Natural killer cell (primary cell): ENCODE measurements around the gene ACSL6. TPM values are rescaled to one million over a fixed set of nuclear protein-coding genes. Genes with fewer than 3 reads are reported as not detected.

Source experiments
- ATAC-seq, 3 donors: fragments of 150-1000 bp in 2 of 3; fragments of 200-7000 bp in 1 of 3; cut with Tn5 transposase; 1 replicate in 1 of 3; 2 replicates in 2 of 3; pipeline ENCODE4 v1.10.0; 2021; ENCODE audit warnings: mild to moderate bottlenecking in 2 of 3, moderate library complexity in 2 of 3
- DNase-seq, 2 donors: peaks; one replicate each; pipeline versions ENCODE4 v3.0.0 to v3.0.0-alpha.2; 2013 to 2021; ENCODE audit warnings: mixed read lengths in 1 of 2
- H3K27ac ChIP-seq: one replicate; pipeline ENCODE4 v1.5.1; 2013; ENCODE audit warnings: mild to moderate bottlenecking, low read length
- H3K27me3 ChIP-seq: one replicate; pipeline ENCODE4 v1.6.1; 2013; ENCODE audit warnings: low read length; ENCODE audit not compliant: control insufficient read depth, insufficient read depth
- H3K36me3 ChIP-seq: one replicate; pipeline ENCODE4 v1.6.1; 2013; ENCODE audit warnings: low read length; ENCODE audit not compliant: control insufficient read depth, insufficient read depth
- H3K4me1 ChIP-seq: one replicate; pipeline ENCODE4 v1.6.1; 2013; ENCODE audit warnings: low read length; ENCODE audit not compliant: control insufficient read depth, insufficient read depth
- H3K4me3 ChIP-seq: one replicate; pipeline ENCODE4 v1.5.1; 2013; ENCODE audit warnings: low read length
- H3K9me3 ChIP-seq: one replicate; pipeline ENCODE4 v1.6.1; 2013; ENCODE audit warnings: low read length; ENCODE audit not compliant: control insufficient read depth, insufficient read depth
- H3K27ac Mint-ChIP-seq, 2 donors: one replicate each; pipeline ENCODE4 v1.8.0; 2022; ENCODE audit warnings: mild to moderate bottlenecking in 2 of 2, mixed read lengths in 2 of 2, moderate library complexity in 1 of 2
- H3K27me3 Mint-ChIP-seq, 2 donors: one replicate each; pipeline ENCODE4 v1.8.0; 2022; ENCODE audit warnings: low read depth in 2 of 2, mixed read lengths in 2 of 2
- H3K36me3 Mint-ChIP-seq: one replicate; pipeline ENCODE4 v1.8.0; 2022; ENCODE audit warnings: mixed read lengths
- H3K4me1 Mint-ChIP-seq, 2 donors: one replicate each; pipeline ENCODE4 v1.8.0; 2022; ENCODE audit warnings: mixed read lengths in 2 of 2
- H3K4me3 Mint-ChIP-seq: one replicate; pipeline ENCODE4 v1.8.0; 2022; ENCODE audit warnings: mild to moderate bottlenecking, moderate library complexity, mixed read lengths
- H3K9me3 Mint-ChIP-seq, 2 donors: one replicate each; pipeline ENCODE4 v1.8.0; 2022; ENCODE audit warnings: mixed read lengths in 2 of 2
- WGBS: methylation state at CpG from one replicate; pipeline ENCODE4 v1.1.7; 2013; ENCODE audit warnings: missing lambda C conversion rate; ENCODE audit not compliant: insufficient coverage; 5-methylcytosine and 5-hydroxymethylcytosine counted together
- intact Hi-C: fragments of 100-400 bp; cut with micrococcal nuclease; formaldehyde crosslinking; loops from one replicate; pipeline ENCODE4 v1.14.2; 2022
- total RNA-seq, 4 donors: library from RNA; stranded (reverse); fragments of 120-200 nt in 1 of 4; gene quantifications; one replicate each; pipeline versions ENCODE4 v1.2.3 to v1.2.4, GENCODE V29; 2013 to 2022
- TF ChIP-seq, protein P1 (sequence below): fragments of 200-600 bp; IDR thresholded peaks from one replicate; pipeline ENCODE4 v1.8.0; 2022; ENCODE audit warnings: antibody characterized with exemption

ACSL6 gene
- total RNA-seq, 3 donors from 2014 or later (not counting 1 experiment from before 2014, with no cell fraction given) = 2.1 to 2.2 (median 2.2) TPM

DNA sequence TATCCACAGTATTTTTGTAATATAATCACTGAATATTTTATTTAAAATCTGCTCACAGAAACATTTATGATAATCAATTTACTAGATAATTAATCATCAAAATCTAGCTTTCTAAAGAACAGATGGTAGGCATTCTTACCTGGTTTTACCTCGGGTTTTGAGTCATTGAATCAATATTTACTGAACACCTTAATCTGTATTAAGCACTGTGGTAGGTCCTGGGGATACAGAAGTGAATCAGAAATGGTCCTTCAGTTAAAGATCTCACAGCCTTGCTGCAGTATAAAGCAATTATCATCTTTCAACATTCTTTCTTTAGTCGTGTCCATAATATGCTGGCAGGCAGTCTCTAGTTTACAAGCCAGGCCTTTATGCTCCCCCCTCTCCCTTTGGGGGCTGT lies 64.0 kb downstream of the ACSL6 start:
- H3K27me3 ChIP-seq = no peaks in the 10 kb centered on the region
- Mint-ChIP-seq H3K36me3 (no peaks in the 10 kb centered on the region), H3K4me3 (no peak overlapping the region), H3K9me3 (no peaks in the 10 kb centered on the region), H3K4me1 (no peaks in the 10 kb centered on the region), H3K27ac (no peak overlapping the region), H3K27me3 (peaks cover 0 to 4% of the 10 kb centered on the region in 2 donors)
- WGBS = 40% methylated on average over 1 of the region's 2 CpGs
- H3K4me1 ChIP-seq = no peaks in the 10 kb centered on the region
- TF ChIP-seq, protein P1, sequence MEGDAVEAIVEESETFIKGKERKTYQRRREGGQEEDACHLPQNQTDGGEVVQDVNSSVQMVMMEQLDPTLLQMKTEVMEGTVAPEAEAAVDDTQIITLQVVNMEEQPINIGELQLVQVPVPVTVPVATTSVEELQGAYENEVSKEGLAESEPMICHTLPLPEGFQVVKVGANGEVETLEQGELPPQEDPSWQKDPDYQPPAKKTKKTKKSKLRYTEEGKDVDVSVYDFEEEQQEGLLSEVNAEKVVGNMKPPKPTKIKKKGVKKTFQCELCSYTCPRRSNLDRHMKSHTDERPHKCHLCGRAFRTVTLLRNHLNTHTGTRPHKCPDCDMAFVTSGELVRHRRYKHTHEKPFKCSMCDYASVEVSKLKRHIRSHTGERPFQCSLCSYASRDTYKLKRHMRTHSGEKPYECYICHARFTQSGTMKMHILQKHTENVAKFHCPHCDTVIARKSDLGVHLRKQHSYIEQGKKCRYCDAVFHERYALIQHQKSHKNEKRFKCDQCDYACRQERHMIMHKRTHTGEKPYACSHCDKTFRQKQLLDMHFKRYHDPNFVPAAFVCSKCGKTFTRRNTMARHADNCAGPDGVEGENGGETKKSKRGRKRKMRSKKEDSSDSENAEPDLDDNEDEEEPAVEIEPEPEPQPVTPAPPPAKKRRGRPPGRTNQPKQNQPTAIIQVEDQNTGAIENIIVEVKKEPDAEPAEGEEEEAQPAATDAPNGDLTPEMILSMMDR = no peak
- ATAC-seq = no peak
- H3K4me3 ChIP-seq = no peak overlapping the region
- no peak for DNase-seq
- H3K36me3 ChIP-seq = no peaks in the 10 kb centered on the region
- no peaks in the 10 kb centered on the region for H3K9me3 ChIP-seq
- H3K27ac ChIP-seq = no peak overlapping the region
- intact Hi-C loops = no loop called here

DNA sequence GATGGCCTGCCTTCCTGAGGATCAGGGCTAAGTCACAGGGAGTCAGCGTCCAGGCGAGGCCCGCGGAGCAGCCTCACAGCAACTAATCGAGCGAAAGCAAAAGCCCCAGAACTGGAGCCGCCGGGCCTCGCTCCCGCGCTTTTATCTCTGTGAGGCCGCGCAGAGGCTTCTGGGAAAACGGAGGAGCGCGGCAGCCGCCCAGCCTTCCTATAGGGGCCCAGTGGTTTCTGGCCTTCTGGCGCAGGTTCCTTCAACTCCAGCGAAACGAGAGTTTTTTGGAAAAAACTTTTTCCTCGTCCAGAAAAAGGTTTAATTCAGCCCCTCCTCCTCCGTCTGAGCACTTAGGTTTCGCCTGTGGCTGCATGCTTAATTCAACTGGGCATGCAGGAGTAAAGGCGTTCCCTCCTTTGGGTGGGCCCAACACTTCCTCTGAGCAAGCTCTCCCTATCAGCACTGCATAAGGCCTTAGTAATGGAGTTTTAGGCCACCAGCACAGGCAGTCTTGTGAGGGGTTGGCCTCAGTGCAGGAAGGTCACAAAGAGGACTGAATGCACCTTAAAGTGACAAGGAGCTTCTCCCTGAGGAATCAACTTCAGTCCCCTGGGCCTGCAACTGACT lies 65.8 kb downstream of the ACSL6 start, which contains the start of gene MEIKIN:
TSS of gene MEIKIN (minus strand) at position 113 of the 618 bp plus-strand sequence. CDS start 158 bp downstream, outside the sequence.
- Mint-ChIP-seq H3K36me3 (no peaks in the 10 kb centered on the region), H3K4me3 (no peak within 1 kb of the TSS), H3K27ac (no peak within 1 kb of the TSS), H3K27me3 (peaks cover 10 to 11% of the 10 kb centered on the region in 2 donors), H3K9me3 (no peaks in the 10 kb centered on the region), H3K4me1 (no peaks in the 10 kb centered on the region)
- TF ChIP-seq, protein P1 = no peak
- 94% methylated on average over 24 of the region's 24 CpGs for WGBS
- Histone ChIP-seq H3K4me3 (no peak within 1 kb of the TSS), H3K9me3 (no peaks in the 10 kb centered on the region), H3K4me1 (no peaks in the 10 kb centered on the region), H3K27ac (no peak within 1 kb of the TSS), H3K36me3 (no peaks in the 10 kb centered on the region), H3K27me3 (no peaks in the 10 kb centered on the region)
- intact Hi-C loops = no loop called here
- ATAC-seq (no peak), DNase-seq (no peak)

GRCh38 chr5:131944702-131945550 lies 66.5 kb downstream of the ACSL6 start:
- H3K27ac Mint-ChIP-seq = no peak overlapping the region
- no peaks in the 10 kb centered on the region for H3K4me1 ChIP-seq
- no peaks in the 10 kb centered on the region for H3K36me3 ChIP-seq
- no peak overlapping the region for H3K4me3 Mint-ChIP-seq
- H3K4me1 Mint-ChIP-seq = no peaks in the 10 kb centered on the region
- 89% methylated on average over 37 of the region's 37 CpGs for WGBS
- DNase-seq (no peak), ATAC-seq (no peak)
- no peaks in the 10 kb centered on the region for H3K9me3 Mint-ChIP-seq
- peaks cover 11% of the 10 kb centered on the region in 2 donors for H3K27me3 Mint-ChIP-seq
- no peaks in the 10 kb centered on the region for H3K9me3 ChIP-seq
- intact Hi-C loops = no loop called here
- no peaks in the 10 kb centered on the region for H3K36me3 Mint-ChIP-seq
- TF ChIP-seq, protein P1 = no peak
- no peak overlapping the region for H3K4me3 ChIP-seq
- no peaks in the 10 kb centered on the region for H3K27me3 ChIP-seq
- H3K27ac ChIP-seq = no peak overlapping the region
